ENCODE data around the gene ADD1.

DNA sequence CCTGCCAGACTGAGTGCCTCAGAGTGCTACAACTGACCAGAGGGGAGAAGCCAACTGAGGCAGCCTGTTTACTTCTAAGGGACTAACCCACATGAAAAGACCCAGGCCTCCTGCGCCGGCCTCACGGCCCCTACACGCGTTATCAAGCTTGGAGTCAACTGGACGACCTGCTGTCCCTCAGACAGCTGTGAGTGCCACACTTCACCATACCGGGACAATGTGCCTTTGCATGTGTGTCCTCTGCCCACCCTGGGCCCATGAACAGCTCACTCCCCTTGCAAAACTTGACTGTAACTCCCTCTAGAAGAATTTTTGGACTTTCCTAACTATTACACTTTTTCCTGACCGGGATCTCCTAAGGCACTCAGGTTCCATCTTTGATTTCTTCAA, 117.8 kb downstream of the ADD1 start:
- TF ChIP-seq, protein P1, sequence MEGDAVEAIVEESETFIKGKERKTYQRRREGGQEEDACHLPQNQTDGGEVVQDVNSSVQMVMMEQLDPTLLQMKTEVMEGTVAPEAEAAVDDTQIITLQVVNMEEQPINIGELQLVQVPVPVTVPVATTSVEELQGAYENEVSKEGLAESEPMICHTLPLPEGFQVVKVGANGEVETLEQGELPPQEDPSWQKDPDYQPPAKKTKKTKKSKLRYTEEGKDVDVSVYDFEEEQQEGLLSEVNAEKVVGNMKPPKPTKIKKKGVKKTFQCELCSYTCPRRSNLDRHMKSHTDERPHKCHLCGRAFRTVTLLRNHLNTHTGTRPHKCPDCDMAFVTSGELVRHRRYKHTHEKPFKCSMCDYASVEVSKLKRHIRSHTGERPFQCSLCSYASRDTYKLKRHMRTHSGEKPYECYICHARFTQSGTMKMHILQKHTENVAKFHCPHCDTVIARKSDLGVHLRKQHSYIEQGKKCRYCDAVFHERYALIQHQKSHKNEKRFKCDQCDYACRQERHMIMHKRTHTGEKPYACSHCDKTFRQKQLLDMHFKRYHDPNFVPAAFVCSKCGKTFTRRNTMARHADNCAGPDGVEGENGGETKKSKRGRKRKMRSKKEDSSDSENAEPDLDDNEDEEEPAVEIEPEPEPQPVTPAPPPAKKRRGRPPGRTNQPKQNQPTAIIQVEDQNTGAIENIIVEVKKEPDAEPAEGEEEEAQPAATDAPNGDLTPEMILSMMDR (IDR thresholded peaks at IDR 0.05; ENCODE audit: low read depth, low read length, poor library complexity, severe bottlenecking): no peak
- TF ChIP-seq EZH2phosphoT487 (IDR thresholded peaks at IDR 0.05; ENCODE audit: borderline replicate concordance, low read length): no peak

All from DOHH2 (cell line).